Measurements from ENCODE around the gene CD72. TPM values are rescaled to one million over a fixed set of nuclear protein-coding genes. Genes with fewer than 3 reads are reported as not detected.

The CD72 gene
- total RNA-seq, 1 donor from 2014 or later: 1.6 TPM

Small RNAs within 50 kb of the gene (small RNA-seq; reads per million reads assigned to genes)
- gene MIR4667 (ENCODE audit: low replicate concordance) (not detected), gene RMRP (ENCODE audit: low replicate concordance) (not detected), gene RPS29P17 (ENCODE audit: low replicate concordance) (not detected)

Other genes starting within 250 kb of the CD72 start
- 11.2 TPM for gene RUSC2, start 128.3 kb downstream of the CD72 start, total RNA-seq
- gene TESK1, start 13.2 kb downstream of the CD72 start, total RNA-seq: 10.5 TPM
- 0.30 TPM for gene SIT1, start 32.5 kb upstream of the CD72 start, total RNA-seq
- 94,985 TPM for gene RMRP, start 39.6 kb upstream of the CD72 start, total RNA-seq
- gene CCDC107, start 39.9 kb upstream of the CD72 start, total RNA-seq: 9.8 TPM
- gene ARHGEF39, start 46.8 kb upstream of the CD72 start, total RNA-seq: 2.4 TPM
- gene CA9, start 55.5 kb upstream of the CD72 start, total RNA-seq: 2.2 TPM
- gene TPM2, start 71.5 kb upstream of the CD72 start, total RNA-seq: 517 TPM
- 93.7 TPM for gene TLN1, start 113.8 kb upstream of the CD72 start, total RNA-seq
- 19.0 TPM for gene CREB3, start 114.3 kb upstream of the CD72 start, total RNA-seq
- gene GBA2, start 130.8 kb upstream of the CD72 start, total RNA-seq: 32.1 TPM
- gene RGP1, start 130.9 kb upstream of the CD72 start, total RNA-seq: 8.8 TPM
- gene MSMP, start 135.9 kb upstream of the CD72 start, total RNA-seq: not detected
- gene NPR2, start 173.2 kb upstream of the CD72 start, total RNA-seq: 31.5 TPM
- gene SPAG8, start 193.8 kb upstream of the CD72 start, total RNA-seq: 1.2 TPM
- 12.3 TPM for gene HINT2, start 196.6 kb upstream of the CD72 start, total RNA-seq
- gene FAM221B, start 210.3 kb upstream of the CD72 start, total RNA-seq: not detected
- 3.6 TPM for gene TMEM8B, start 210.8 kb upstream of the CD72 start, total RNA-seq

Measured in skin of body (tissue), 2 donors.